HepG2 (cell line): Measurements from ENCODE around the gene METAP1D. TPM values are rescaled to one million over a fixed set of nuclear protein-coding genes. Genes with fewer than 3 reads are reported as not detected.

Experiments
- ATAC-seq: fragments of 200-7000 bp; cut with Tn5 transposase; 3 replicates; pipeline ENCODE4 v1.9.1; 2020; ENCODE audit warnings: mild to moderate bottlenecking, moderate library complexity
- BruUV-seq: library from RNA; stranded (reverse); fragments of 400-500 nt; replicated peaks from 2 replicates; lab custom pipeline; 2021; lab: Mats Ljungman, UMichigan
- CTCF ChIA-PET: fragments of 300-600 bp; formaldehyde crosslinking; extraction: SDS; loops from one replicate; lab custom pipeline; 2021; ENCODE audit warnings: low total read pairs, inconsistent platforms, low intra/inter-chr PET ratio; lab: Yijun Ruan, JAX
- POLR2A ChIA-PET: fragments of 350-600 bp; sonication (Branson Sonifier 250); formaldehyde crosslinking; loops from one replicate; lab custom pipeline; 2020; ENCODE audit warnings: antibody characterized with exemption, inconsistent platforms; lab: Yijun Ruan, JAX
- DNase-seq: peaks from one replicate; pipeline ENCODE4 v3.0.0-alpha.2; 2015; ENCODE audit warnings: low spot score
- FAIRE-seq: peaks from 3 replicates; lab custom pipeline; 2011; peaks lifted over from hg19 to GRCh38; lab: Jason Lieb, UNC
- H2AFZ ChIP-seq: one replicate; pipeline ENCODE4 v1.6.1; 2011; ENCODE audit warnings: low read length, inconsistent platforms
- H3K27ac ChIP-seq: fragments of 300-600 bp; 3 replicates; pipeline ENCODE4 v1.8.0; 2011; ENCODE audit warnings: mixed run types, mild to moderate bottlenecking, mixed read lengths, low read length, inconsistent platforms; ENCODE audit not compliant: insufficient read depth; ENCODE audit errors: extremely low read length
- H3K27me3 ChIP-seq, 2 experiments: fragments of 200-600 bp in 1 of 2; 2 replicates in 1 of 2; 3 replicates in 1 of 2; pipeline versions ENCODE4 v1.6.0 to v1.8.0; 2011; ENCODE audit warnings: low read length in 2 of 2, mild to moderate bottlenecking in 2 of 2, moderate library complexity in 2 of 2, inconsistent platforms in 1 of 2; ENCODE audit not compliant: insufficient read depth in 2 of 2, control insufficient read depth in 1 of 2
- H3K36me3 ChIP-seq, 2 experiments: fragments of 200-600 bp in 1 of 2; replicated peaks in 1 of 2; 2 replicates in 1 of 2; 3 replicates in 1 of 2; pipeline versions ENCODE4 v1.5.1 to v1.8.0; 2011; ENCODE audit warnings: low read length in 2 of 2, inconsistent platforms in 1 of 2; ENCODE audit not compliant: insufficient read depth in 2 of 2, control insufficient read depth in 1 of 2
- H3K4me1 ChIP-seq: 2 replicates; pipeline ENCODE4 v1.5.1; 2012; ENCODE audit warnings: low read length, inconsistent platforms; ENCODE audit not compliant: insufficient read depth
- H3K4me2 ChIP-seq: 2 replicates; pipeline ENCODE4 v1.6.0; 2011; ENCODE audit warnings: low read depth, low read length, inconsistent platforms
- H3K4me3 ChIP-seq, 3 experiments: fragments of 200-600 bp in 1 of 3; sonication (generic), shearing (Covaris generic) in 1 of 3; replicated peaks in 1 of 3; 2 replicates each; pipeline ENCODE4 v1.5.1; 2011 to 2016; ENCODE audit warnings: low read length in 3 of 3, inconsistent platforms in 2 of 3, low read depth in 2 of 3, mild to moderate bottlenecking in 2 of 3, control low read depth in 1 of 3, mixed read lengths in 1 of 3; ENCODE audit not compliant: insufficient read depth in 1 of 3
- H3K79me2 ChIP-seq: one replicate; pipeline ENCODE4 v1.6.1; 2011; ENCODE audit warnings: low read length, inconsistent platforms; ENCODE audit not compliant: insufficient read depth
- H3K9ac ChIP-seq: 2 replicates; pipeline ENCODE4 v1.6.0; 2011; ENCODE audit warnings: mild to moderate bottlenecking, low read depth, low read length, inconsistent platforms; ENCODE audit not compliant: insufficient read depth
- H3K9me3 ChIP-seq: 2 replicates; pipeline ENCODE4 v1.5.1; 2012; ENCODE audit warnings: mild to moderate bottlenecking, low read length
- H4K20me1 ChIP-seq: 2 replicates; pipeline ENCODE4 v1.6.0; 2011; ENCODE audit warnings: inconsistent platforms, mild to moderate bottlenecking, low read length, moderate library complexity; ENCODE audit not compliant: insufficient read depth
- CEBPG ChIP-seq: IDR thresholded peaks from 2 replicates; pipeline ENCODE4 v1.6.1; 2016
- GATAD2A ChIP-seq: IDR thresholded peaks from 2 replicates; pipeline ENCODE4 v1.6.1; 2016
- HNF4A ChIP-seq: sonication (generic); formaldehyde crosslinking; IDR thresholded peaks from 2 replicates; pipeline ENCODE4 v1.4.0; 2020; ENCODE audit warnings: missing genetic modification reagents
- HOXD1 ChIP-seq: sonication (generic); formaldehyde crosslinking; IDR thresholded peaks from 2 replicates; pipeline ENCODE4 v1.5.0; 2020; ENCODE audit warnings: missing genetic modification reagents
- MIXL1 ChIP-seq: IDR thresholded peaks from 2 replicates; pipeline ENCODE4 v1.6.1; 2016
- SOX5 ChIP-seq: IDR thresholded peaks from 2 replicates; pipeline ENCODE4 v1.6.1; 2016; ENCODE audit warnings: borderline replicate concordance
- SOX6 ChIP-seq, 2 experiments: fragments of 450-650 bp in 1 of 2; sonication (generic) in 1 of 2; formaldehyde crosslinking in 1 of 2; IDR thresholded peaks; 2 replicates each; pipeline versions ENCODE4 v1.4.0 to v1.6.1; 2017 to 2020; ENCODE audit warnings: antibody characterized with exemption in 1 of 2, mild to moderate bottlenecking in 1 of 2, missing genetic modification reagents in 1 of 2
- ZFP90 ChIP-seq: sonication (generic); formaldehyde crosslinking; IDR thresholded peaks from 2 replicates; pipeline ENCODE4 v1.8.0; 2022; ENCODE audit warnings: missing genetic modification reagents, mild to moderate bottlenecking, inconsistent platforms, borderline replicate concordance
- ZNF615 ChIP-seq: sonication (generic); formaldehyde crosslinking; IDR thresholded peaks from 2 replicates; pipeline ENCODE4 v1.5.0; 2020; ENCODE audit warnings: mild to moderate bottlenecking, missing genetic modification reagents, borderline replicate concordance
- WGBS: methylation state at CpG from one replicate; pipeline ENCODE4 v1.1.6; 2017; ENCODE audit warnings: low lambda C conversion rate; 5-methylcytosine and 5-hydroxymethylcytosine counted together
- in situ Hi-C: cut with HindIII; loops from 2 replicates; pipeline ENCODE4 v1.10.0; 2017; ENCODE audit warnings: low pct_unique_long_range_greater_than_20kb; ENCODE audit not compliant: extremely low pct_ligation_motif_present
- intact Hi-C: fragments of 100-400 bp; cut with micrococcal nuclease; formaldehyde crosslinking; loops from one replicate; pipeline ENCODE4 v1.10.0; 2022; ENCODE audit not compliant: unreplicated experiment
- polyA plus RNA-seq, 8 experiments: library from polyadenylated mRNA; depleted of rRNA in 3 of 8; stranded (reverse) in 7 of 8; unstranded in 1 of 8; fragments of >200 nt; fragmentation: Illumina TruSeq in 4 of 8; extraction: Trizol in 4 of 8; gene quantifications; 2 replicates each; pipeline versions ENCODE4 v1.2.1 to v1.2.3, GENCODE V29; 2011 to 2016; ENCODE audit warnings: low read depth in 4 of 8, missing spikeins in 1 of 8, mixed read lengths in 1 of 8; ENCODE audit not compliant: insufficient read depth in 1 of 8
- total RNA-seq, 5 experiments: library from RNA; depleted of rRNA; stranded (reverse); fragments of >200 nt; fragmentation: Illumina TruSeq; extraction: Trizol; gene quantifications; 2 replicates each; pipeline ENCODE4 v1.2.3, GENCODE V29; 2016; ENCODE audit warnings: low read depth in 1 of 5
- TF ChIP-seq, protein P1 (sequence below): IDR thresholded peaks from 2 replicates; pipeline ENCODE4 v1.4.0; 2020; ENCODE audit warnings: mild to moderate bottlenecking, missing genetic modification reagents
- TF ChIP-seq, protein P2 (sequence below): sonication (generic); formaldehyde crosslinking; IDR thresholded peaks from 2 replicates; pipeline ENCODE4 v1.8.0; 2022; ENCODE audit warnings: missing genetic modification reagents, mild to moderate bottlenecking, moderate library complexity, borderline replicate concordance
- TF ChIP-seq, protein P3 (sequence below): sonication (generic); formaldehyde crosslinking; conservative IDR thresholded peaks from 2 replicates; pipeline ENCODE4 v1.4.0; 2020; ENCODE audit warnings: mild to moderate bottlenecking, missing genetic modification reagents, moderate library complexity

METAP1D gene
- total and polyA plus RNA-seq, 2 of the 13 experiments (the other 11 are each of a cell fraction or from before 2014, with no cell fraction given): 14.7 to 21.6 TPM

DNA sequence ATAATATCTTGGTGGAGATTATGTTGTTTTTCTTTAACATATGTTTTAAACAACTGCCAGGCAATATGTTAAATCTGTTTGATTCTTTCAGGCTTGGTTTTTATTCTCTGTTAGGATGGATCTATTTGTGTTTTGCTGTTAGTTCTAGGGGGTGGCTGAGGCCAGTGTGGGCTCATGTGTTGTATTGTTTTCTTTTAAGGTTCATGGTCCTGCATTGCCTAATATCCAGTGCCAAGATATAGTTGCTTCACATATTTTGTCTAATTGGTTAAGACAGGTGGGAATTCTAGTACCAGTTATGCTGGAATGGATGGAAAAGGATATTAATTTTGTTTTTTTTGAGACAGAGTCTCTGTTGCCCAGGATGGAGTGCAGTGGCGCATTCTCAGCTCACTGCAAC lies 7.6 kb downstream of the METAP1D start:
- no peaks in the 10 kb centered on the region for H4K20me1 ChIP-seq
- no peak overlapping the region for H3K27ac ChIP-seq
- intact Hi-C loops: loop anchor here (10.0 kb wide), 1 partner anchor 47 kb away; no protein-coding TSS in a partner anchor
- FAIRE-seq (peak; percentile 39), DNase-seq (no peak), ATAC-seq (peak; percentile 67; the same call in 2 of the 3 replicates)
- 100% methylated on average over 1 of the region's 1 CpG for WGBS
- peaks cover 11% of the 10 kb centered on the region for H3K79me2 ChIP-seq
- no TSS peak for BruUV-seq
- no peak overlapping the region for H3K9ac ChIP-seq
- ChIA-PET POLR2A (no interaction called here), CTCF (no interaction called here)
- no peak overlapping the region for H3K4me2 ChIP-seq
- in situ Hi-C loops: no loop called here
- H3K4me1 ChIP-seq: peaks cover 13% of the 10 kb centered on the region
- no peaks in the 10 kb centered on the region for H3K9me3 ChIP-seq
- H2AFZ ChIP-seq: no peak overlapping the region
- H3K27me3 ChIP-seq: no peaks in the 10 kb centered on the region
- no peak overlapping the region for H3K4me3 ChIP-seq
- H3K36me3 ChIP-seq: no peaks in the 10 kb centered on the region
- TF ChIP-seq HOXD1 (no peak), CEBPG (CRISPR knock-in tag) (peak; percentile 78), MIXL1 (CRISPR knock-in tag) (0 out of 2 replicates have a peak, but pooled peaks have one; percentile 28), GATAD2A (peak; percentile 52; the same call in 1 of the 2 replicates), ZNF615 (no peak), SOX6 (IDR thresholded peaks at IDR 0.05) (no peak), SOX6 (CRISPR knock-in tag; IDR thresholded peaks at IDR 0.05) (peak; percentile 55), ZFP90 (CRISPR knock-in tag) (no peak), HNF4A (CRISPR knock-in tag) (peak; percentile 57), SOX5 (peak; percentile 47; the same call in 1 of the 2 replicates)
- TF ChIP-seq, protein P1, sequence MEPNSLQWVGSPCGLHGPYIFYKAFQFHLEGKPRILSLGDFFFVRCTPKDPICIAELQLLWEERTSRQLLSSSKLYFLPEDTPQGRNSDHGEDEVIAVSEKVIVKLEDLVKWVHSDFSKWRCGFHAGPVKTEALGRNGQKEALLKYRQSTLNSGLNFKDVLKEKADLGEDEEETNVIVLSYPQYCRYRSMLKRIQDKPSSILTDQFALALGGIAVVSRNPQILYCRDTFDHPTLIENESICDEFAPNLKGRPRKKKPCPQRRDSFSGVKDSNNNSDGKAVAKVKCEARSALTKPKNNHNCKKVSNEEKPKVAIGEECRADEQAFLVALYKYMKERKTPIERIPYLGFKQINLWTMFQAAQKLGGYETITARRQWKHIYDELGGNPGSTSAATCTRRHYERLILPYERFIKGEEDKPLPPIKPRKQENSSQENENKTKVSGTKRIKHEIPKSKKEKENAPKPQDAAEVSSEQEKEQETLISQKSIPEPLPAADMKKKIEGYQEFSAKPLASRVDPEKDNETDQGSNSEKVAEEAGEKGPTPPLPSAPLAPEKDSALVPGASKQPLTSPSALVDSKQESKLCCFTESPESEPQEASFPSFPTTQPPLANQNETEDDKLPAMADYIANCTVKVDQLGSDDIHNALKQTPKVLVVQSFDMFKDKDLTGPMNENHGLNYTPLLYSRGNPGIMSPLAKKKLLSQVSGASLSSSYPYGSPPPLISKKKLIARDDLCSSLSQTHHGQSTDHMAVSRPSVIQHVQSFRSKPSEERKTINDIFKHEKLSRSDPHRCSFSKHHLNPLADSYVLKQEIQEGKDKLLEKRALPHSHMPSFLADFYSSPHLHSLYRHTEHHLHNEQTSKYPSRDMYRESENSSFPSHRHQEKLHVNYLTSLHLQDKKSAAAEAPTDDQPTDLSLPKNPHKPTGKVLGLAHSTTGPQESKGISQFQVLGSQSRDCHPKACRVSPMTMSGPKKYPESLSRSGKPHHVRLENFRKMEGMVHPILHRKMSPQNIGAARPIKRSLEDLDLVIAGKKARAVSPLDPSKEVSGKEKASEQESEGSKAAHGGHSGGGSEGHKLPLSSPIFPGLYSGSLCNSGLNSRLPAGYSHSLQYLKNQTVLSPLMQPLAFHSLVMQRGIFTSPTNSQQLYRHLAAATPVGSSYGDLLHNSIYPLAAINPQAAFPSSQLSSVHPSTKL: peak; percentile 40
- TF ChIP-seq, protein P2, sequence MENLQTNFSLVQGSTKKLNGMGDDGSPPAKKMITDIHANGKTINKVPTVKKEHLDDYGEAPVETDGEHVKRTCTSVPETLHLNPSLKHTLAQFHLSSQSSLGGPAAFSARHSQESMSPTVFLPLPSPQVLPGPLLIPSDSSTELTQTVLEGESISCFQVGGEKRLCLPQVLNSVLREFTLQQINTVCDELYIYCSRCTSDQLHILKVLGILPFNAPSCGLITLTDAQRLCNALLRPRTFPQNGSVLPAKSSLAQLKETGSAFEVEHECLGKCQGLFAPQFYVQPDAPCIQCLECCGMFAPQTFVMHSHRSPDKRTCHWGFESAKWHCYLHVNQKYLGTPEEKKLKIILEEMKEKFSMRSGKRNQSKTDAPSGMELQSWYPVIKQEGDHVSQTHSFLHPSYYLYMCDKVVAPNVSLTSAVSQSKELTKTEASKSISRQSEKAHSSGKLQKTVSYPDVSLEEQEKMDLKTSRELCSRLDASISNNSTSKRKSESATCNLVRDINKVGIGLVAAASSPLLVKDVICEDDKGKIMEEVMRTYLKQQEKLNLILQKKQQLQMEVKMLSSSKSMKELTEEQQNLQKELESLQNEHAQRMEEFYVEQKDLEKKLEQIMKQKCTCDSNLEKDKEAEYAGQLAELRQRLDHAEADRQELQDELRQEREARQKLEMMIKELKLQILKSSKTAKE (CRISPR knock-in tag): no peak
- TF ChIP-seq, protein P3, sequence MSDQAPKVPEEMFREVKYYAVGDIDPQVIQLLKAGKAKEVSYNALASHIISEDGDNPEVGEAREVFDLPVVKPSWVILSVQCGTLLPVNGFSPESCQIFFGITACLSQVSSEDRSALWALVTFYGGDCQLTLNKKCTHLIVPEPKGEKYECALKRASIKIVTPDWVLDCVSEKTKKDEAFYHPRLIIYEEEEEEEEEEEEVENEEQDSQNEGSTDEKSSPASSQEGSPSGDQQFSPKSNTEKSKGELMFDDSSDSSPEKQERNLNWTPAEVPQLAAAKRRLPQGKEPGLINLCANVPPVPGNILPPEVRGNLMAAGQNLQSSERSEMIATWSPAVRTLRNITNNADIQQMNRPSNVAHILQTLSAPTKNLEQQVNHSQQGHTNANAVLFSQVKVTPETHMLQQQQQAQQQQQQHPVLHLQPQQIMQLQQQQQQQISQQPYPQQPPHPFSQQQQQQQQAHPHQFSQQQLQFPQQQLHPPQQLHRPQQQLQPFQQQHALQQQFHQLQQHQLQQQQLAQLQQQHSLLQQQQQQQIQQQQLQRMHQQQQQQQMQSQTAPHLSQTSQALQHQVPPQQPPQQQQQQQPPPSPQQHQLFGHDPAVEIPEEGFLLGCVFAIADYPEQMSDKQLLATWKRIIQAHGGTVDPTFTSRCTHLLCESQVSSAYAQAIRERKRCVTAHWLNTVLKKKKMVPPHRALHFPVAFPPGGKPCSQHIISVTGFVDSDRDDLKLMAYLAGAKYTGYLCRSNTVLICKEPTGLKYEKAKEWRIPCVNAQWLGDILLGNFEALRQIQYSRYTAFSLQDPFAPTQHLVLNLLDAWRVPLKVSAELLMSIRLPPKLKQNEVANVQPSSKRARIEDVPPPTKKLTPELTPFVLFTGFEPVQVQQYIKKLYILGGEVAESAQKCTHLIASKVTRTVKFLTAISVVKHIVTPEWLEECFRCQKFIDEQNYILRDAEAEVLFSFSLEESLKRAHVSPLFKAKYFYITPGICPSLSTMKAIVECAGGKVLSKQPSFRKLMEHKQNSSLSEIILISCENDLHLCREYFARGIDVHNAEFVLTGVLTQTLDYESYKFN: 0 out of 2 replicates have a peak, but pooled peaks have one; percentile 32
